AG04449 (cell line): Measurements from ENCODE around the gene SHROOM2.

Experiments
- CTCF ChIA-PET: fragments of 350-600 bp; formaldehyde crosslinking; extraction: SDS; loops from one replicate; lab custom pipeline; 2021; ENCODE audit warnings: antibody characterized with exemption; lab: Yijun Ruan, JAX
- POLR2A ChIA-PET: fragments of 400-600, 350-600 bp; formaldehyde crosslinking; extraction: SDS; loops from one replicate; lab custom pipeline; 2020; ENCODE audit warnings: antibody characterized with exemption, inconsistent platforms; lab: Yijun Ruan, JAX
- DNase-seq: peaks from one replicate; pipeline ENCODE4 v3.0.0-alpha.2; 2010; ENCODE audit warnings: low read depth, low spot score
- H3K4me3 ChIP-seq: 2 replicates; pipeline ENCODE4 v1.5.1; 2011; ENCODE audit warnings: low read depth, mild to moderate bottlenecking, control low read depth, low read length
- TF ChIP-seq, protein P1 (sequence below): IDR thresholded peaks from one replicate; pipeline ENCODE4 v1.5.1; 2011; ENCODE audit warnings: mild to moderate bottlenecking, moderate library complexity, low read length, control low read depth, inconsistent platforms; ENCODE audit not compliant: insufficient read depth; ENCODE audit errors: missing control alignments

SHROOM2 gene

GRCh38 chrX:9862953-9863352, 76.7 kb downstream of the SHROOM2 start:
- H3K4me3 ChIP-seq, result no peak overlapping the region
- CTCF ChIA-PET, result no interaction called here
- no peak for DNase-seq
- POLR2A ChIA-PET, result no interaction called here
- TF ChIP-seq, protein P1, sequence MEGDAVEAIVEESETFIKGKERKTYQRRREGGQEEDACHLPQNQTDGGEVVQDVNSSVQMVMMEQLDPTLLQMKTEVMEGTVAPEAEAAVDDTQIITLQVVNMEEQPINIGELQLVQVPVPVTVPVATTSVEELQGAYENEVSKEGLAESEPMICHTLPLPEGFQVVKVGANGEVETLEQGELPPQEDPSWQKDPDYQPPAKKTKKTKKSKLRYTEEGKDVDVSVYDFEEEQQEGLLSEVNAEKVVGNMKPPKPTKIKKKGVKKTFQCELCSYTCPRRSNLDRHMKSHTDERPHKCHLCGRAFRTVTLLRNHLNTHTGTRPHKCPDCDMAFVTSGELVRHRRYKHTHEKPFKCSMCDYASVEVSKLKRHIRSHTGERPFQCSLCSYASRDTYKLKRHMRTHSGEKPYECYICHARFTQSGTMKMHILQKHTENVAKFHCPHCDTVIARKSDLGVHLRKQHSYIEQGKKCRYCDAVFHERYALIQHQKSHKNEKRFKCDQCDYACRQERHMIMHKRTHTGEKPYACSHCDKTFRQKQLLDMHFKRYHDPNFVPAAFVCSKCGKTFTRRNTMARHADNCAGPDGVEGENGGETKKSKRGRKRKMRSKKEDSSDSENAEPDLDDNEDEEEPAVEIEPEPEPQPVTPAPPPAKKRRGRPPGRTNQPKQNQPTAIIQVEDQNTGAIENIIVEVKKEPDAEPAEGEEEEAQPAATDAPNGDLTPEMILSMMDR, result no peak

- DNase-seq, result no peak
- TF ChIP-seq, protein P1, result no peak
- POLR2A ChIA-PET, result no interaction called here
- CTCF ChIA-PET, result no interaction called here
- no peak overlapping the region for H3K4me3 ChIP-seq
Observed at GRCh38 chrX:9864011-9864410, 77.8 kb downstream of the SHROOM2 start.

DNA sequence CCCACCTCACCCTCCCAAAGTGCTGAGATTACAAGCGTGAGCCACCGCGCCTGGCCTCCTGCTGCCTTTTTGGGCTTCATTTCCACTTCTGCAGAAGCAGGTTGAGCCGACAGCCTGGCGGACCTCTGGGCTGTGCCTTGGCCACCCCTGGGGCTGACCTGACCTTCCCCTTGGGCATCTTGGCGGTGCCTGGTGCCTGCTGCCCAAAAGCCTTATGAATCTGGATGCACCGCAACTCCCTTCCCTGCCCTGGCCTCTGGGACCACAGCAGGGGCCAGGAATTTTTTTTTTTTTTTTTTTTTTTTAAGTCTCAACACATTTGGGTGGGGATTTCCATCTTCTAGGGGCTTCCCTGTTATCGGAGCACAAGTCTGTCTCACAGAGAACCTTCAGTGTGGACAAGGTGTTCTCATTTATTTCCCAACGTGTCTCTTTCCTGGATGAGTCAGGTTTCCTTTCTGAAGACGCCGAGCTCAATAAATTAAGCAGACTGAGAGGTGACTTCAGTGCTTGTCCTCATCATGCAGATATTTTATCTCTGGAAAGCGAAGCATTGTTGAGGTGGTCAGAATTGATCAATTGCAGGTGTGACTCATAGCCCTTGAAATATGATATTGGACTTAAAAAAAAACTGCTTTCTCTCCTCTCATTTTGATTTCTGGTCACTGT, 79.7 kb downstream of the SHROOM2 start:
- TF ChIP-seq, protein P1, result no peak
- H3K4me3 ChIP-seq, result no peak overlapping the region
- CTCF ChIA-PET, result interaction anchor here (1.2 to 2.0 kb wide), 2 partner anchors 11 to 20 kb away, joined by 3 to 9 read pairs; no protein-coding TSS in a partner anchor
- POLR2A ChIA-PET, result no interaction called here
- DNase-seq, result no peak

- DNase-seq, result no peak
- CTCF ChIA-PET, result interaction anchor here (1.2 to 2.0 kb wide), 2 partner anchors 10 to 19 kb away, joined by 3 to 9 read pairs; no protein-coding TSS in a partner anchor
- POLR2A ChIA-PET, result no interaction called here
- H3K4me3 ChIP-seq, result no peak overlapping the region
- TF ChIP-seq, protein P1, result no peak
Observed at GRCh38 chrX:9866633-9867032, 80.4 kb downstream of the SHROOM2 start.

DNA sequence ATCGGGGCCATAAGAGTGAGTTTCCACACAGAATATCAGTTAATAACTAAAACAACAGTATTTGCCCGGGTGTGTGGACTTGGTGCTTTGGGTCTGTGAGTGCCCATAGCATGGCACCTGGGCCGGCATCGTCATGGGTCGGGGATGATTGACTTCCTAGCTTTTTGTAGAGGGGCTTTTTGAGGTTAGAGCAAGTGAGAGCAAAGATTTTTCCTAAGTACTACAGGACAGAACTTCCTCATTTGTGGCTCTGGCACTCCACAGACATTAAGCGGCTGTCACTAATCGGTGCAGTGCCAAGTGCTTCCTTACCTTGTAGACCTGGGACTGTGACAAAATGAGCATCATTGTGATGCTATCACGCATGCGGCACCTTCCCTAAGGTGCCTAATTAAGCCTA, 81.0 kb downstream of the SHROOM2 start:
- ChIA-PET CTCF (interaction anchor here (2.0 kb wide), 1 partner anchor 10 kb away, joined by 9 read pairs; no protein-coding TSS in a partner anchor), POLR2A (no interaction called here)
- TF ChIP-seq, protein P1, result no peak
- no peak for DNase-seq
- no peak overlapping the region for H3K4me3 ChIP-seq

GRCh38 chrX:9867753-9868152, 81.5 kb downstream of the SHROOM2 start:
- no peak for DNase-seq
- POLR2A ChIA-PET, result no interaction called here
- CTCF ChIA-PET, result interaction anchor here (2.0 kb wide), 1 partner anchor 9 kb away, joined by 9 read pairs; no protein-coding TSS in a partner anchor
- TF ChIP-seq, protein P1, result no peak
- H3K4me3 ChIP-seq, result no peak overlapping the region
